NCI-H748 (cell line): Measurements from ENCODE around the gene NEURL1.
"Not testable (repeated sequence)": the region's sequence is repeated elsewhere in the genome, so short reads cannot be mapped to it uniquely, and the experiment has no call there.

Experiments
- DNase-seq: peaks from one replicate; lab custom pipeline; 2025; ENCODE audit not compliant: unreplicated experiment; lab: John Stamatoyannopoulos, UW

The NEURL1 gene

GRCh38 chr10:103459615-103460014 lies 33.9 kb upstream of the NEURL1 start:
- DNase-seq: no peak

GRCh38 chr10:103463499-103463898 lies 30.0 kb upstream of the NEURL1 start:
- DNase-seq: no peak

GRCh38 chr10:103465411-103466179 lies 27.9 kb upstream of the NEURL1 start:
- DNase-seq: no peak

GRCh38 chr10:103466734-103467133 lies 26.8 kb upstream of the NEURL1 start:
- no peak for DNase-seq

- no peak for DNase-seq
Observed at GRCh38 chr10:103467406-103467805, 26.1 kb upstream of the NEURL1 start.

- no peak for DNase-seq
Observed at GRCh38 chr10:103469201-103469600, 24.3 kb upstream of the NEURL1 start.

GRCh38 chr10:103470761-103471653 lies 22.5 kb upstream of the NEURL1 start:
- no peak for DNase-seq

- DNase-seq: no peak
Observed at GRCh38 chr10:103472005-103472404, 21.5 kb upstream of the NEURL1 start.

- DNase-seq: no peak
Observed at GRCh38 chr10:103473261-103473671, 20.2 kb upstream of the NEURL1 start.

GRCh38 chr10:103474077-103474476 lies 19.4 kb upstream of the NEURL1 start:
- no peak for DNase-seq

- no peak for DNase-seq
Observed at GRCh38 chr10:103475437-103475836, 18.1 kb upstream of the NEURL1 start.

GRCh38 chr10:103476046-103476768 lies 17.3 kb upstream of the NEURL1 start:
- no peak for DNase-seq

- no peak for DNase-seq
Observed at GRCh38 chr10:103478671-103479070, 14.8 kb upstream of the NEURL1 start.

GRCh38 chr10:103479135-103479534 lies 14.4 kb upstream of the NEURL1 start, which contains the start of gene CALHM3:
CALHM3 (minus strand) TSS chr10:103479240; CDS start chr10:103479032, 208 bp downstream.
- no peak for DNase-seq

- DNase-seq: no peak
Observed at GRCh38 chr10:103480521-103480920, 13.0 kb upstream of the NEURL1 start.

GRCh38 chr10:103481974-103482531 lies 11.5 kb upstream of the NEURL1 start:
- peak; percentile 55 for DNase-seq

GRCh38 chr10:103486635-103487409 lies 6.7 kb upstream of the NEURL1 start:
- not testable (repeated sequence) for DNase-seq

GRCh38 chr10:103487410-103487708 lies 6.1 kb upstream of the NEURL1 start:
- no peak for DNase-seq

GRCh38 chr10:103490986-103491314 lies 2.6 kb upstream of the NEURL1 start:
- DNase-seq: no peak

- peak; percentile 2 for DNase-seq
Observed at GRCh38 chr10:103491729-103492364, 1.7 kb upstream of the NEURL1 start.
